NCI-H526 treated with DMSO at 0.1 percent for 48 hours (cell line): Measurements from ENCODE around the gene DSG2.
A peak's percentile ranks its signal among the peaks of the same experiment; 100 is the strongest.
"Not testable (repeated sequence)": the region's sequence is repeated elsewhere in the genome, so short reads cannot be mapped to it uniquely, and the experiment has no call there.

Experiments
- DNase-seq: peaks from one replicate; lab custom pipeline; 2025; lab: John Stamatoyannopoulos, UW

The DSG2 gene

DNA sequence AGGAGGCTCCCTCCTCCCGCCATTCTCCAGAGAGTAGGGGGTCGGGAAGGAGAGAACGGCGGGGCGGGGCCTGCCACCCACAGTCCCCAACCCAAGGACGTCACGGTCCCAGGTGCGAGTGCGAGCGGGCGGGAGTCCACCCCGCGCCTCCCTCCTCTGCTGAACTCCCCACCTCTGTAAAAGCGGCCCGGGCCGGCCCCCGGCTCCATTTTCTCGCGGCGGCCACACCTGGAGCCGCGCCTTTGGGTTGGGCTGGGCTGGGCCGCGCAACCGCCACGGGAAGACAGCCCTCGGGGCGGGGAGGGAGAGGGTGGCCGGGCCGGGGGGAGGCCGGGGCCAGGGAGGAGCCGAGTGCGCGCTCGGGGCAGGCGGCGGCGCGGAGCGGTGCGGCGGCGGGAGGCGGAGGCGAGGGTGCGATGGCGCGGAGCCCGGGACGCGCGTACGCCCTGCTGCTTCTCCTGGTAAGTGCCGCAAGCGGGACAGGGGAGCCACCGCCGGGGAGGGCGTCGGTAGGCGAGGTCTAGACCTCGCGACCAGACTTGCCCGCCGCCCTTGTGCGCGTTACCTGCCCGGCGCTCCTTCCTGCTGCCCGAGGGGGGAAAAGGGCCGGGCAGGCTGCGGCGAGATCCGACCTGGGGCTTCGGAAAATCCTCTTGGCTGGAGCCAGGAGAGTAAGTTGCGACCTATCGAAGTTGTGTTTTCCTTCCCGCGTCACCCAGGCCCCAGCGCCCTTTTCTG is at the start of gene DSG2:
DSG2 (plus strand) TSS at position 342 of the 738 bp plus-strand sequence; CDS start at position 417, 75 bp downstream.
- DNase-seq = peak; percentile 13

DNA sequence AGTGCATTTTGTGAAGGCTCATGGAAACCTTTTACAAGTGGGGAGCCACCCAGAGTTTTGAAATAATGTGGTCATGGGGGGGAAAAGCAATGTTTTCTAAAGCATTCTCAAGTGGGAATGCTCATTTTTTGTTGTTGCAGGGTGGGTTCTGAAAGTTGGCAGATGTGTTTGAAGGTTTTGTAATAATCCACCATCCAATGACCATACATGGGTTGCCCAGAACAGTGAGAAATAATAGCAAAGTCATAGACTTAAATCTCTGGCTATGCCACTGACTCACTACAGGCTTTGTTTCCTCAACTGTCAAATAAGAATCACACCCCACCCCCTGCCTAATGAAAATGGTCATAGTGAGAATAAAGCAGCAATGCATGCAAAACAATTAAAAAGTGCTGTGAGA is 47.6 kb upstream of the DSG2 start:
- no peak for DNase-seq

DNA sequence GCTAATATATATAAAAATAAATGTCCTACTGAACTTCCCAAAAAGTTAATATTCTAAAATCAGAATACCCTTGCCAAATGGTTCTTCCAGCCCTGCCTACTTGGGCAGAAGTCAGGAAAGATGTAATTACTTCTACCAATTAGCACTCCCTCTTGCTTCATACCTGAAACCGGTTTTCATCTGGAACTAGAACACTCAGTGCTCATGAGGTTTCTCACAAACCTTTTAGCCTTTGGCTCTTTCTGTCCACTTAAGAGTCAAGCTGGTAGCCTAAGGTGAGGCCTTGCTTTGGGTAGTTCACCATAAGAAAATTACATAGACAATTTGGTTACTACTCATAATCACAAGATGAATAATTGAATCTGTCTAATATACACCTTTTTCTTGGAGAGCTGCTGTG is 46.4 kb upstream of the DSG2 start:
- no peak for DNase-seq

DNA sequence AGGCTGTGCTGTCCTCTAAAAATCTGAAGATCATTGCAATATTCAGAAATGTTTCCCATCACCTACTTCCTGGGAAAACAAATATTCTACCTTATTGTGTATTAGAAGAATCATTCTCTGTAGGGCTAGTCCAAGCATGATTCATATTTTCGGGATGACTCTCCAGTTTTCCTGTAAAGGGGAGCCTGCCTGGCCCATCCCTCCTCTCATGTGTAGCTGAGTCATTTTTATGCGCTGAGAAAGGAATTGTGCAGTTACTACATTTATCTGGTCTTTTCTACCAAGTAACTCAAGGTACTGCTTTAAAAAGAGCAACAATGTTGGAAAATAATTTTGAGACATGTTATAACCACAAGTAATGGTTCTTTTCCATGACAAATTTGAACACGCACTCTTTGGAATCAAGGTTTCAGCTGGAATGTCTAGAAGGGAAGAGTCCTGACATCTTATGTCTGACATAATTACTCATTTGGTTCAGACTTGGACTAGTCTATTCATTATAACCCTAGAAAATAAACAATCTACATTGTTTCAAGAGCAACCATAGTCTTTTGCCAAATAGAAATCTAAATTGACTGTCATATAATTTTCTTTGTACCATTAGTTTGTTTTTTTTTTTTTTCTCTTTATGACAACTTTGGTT is 43.8 kb upstream of the DSG2 start:
- no peak for DNase-seq

DNA sequence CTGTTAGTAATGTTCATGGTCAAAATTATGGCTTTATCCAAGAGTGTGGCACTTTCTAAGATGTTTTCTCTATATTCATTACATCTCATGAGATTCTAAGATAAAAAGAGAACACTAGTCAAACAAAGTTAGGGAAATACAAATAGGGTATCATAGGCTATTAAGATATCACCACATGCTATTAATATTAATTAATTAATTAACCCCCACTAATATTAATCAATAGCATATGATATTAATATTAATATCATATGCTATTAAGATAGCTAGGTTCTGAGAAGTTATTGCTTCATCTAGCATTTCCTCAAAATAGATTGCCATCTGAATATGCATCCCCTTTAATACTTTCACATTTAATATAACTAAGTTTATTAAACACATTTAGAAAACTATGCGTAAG is 28.3 kb upstream of the DSG2 start:
- no peak for DNase-seq

DNA sequence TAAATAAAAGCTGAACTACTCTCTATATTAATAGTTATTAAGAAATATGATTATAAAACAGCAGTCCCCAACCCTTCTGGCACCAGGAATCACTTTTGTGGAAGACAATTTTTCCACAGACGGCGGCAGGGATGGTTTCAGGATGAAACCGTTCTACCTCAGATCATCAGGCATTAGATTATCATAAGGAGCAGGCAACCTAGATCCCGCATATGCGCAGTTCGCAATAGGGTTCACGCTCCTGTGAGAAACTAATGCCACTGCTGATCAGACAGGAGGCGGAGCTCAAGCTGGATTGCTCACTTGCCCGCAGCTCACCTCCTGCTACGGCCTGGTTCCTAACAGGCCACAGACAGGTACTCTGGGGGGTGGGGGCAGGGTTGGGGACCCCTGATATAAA is 19.3 kb upstream of the DSG2 start:
- DNase-seq = no peak

DNA sequence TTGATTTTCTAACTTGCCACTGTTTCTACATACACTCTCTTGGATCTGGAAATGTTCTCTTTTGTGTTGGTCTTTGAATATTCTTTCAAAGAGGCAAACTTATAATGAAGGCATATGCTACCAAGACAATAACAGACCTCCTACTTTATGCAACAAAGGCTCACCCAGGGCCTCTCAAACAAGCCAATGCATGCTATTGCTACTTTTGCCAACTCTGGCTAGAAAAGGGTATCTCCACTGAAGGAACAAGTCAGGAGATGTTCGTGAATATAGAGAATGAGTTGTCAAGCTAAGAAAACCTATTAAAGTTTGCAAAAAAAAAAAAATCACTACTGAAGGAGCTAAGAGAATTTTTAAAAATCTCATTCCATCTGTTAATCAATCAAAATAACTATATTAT is 15.9 kb upstream of the DSG2 start:
- no peak for DNase-seq

DNA sequence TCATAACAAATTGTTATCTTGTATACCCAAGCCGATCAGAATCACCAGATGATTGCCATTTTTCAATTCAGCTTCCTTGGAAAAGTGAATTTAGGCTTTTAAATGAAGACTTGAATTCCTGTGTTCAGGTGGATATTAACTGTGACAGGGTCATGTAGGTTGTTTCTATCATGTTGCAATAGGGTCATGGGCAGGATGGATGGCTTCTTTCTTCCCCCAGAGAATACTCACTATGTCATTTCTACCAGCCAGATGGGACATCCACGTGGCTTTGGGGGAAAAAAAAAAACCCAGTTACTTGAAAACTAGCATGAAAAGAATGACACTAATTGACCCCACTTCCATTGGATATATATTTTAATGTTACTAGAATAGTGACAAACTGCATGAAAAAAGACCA is 14.6 kb upstream of the DSG2 start:
- no peak for DNase-seq

DNA sequence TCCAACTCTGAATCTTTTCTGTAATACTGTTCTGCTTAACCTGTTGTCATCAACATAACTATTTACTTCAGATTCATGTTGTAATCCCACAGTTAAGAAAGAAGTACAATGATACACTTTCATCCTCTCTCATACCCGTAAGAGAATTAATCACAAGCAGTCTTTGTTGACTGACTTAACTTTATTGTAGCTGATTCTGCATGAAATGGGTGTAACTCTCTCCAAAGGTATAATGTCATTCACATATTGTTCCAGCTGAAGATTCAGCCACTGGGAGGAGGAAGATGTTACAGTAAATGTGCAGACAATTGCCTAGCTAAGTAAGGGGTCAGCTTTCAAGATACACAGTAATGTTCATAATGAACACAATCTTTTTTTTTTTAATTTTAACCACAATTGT is 13.5 kb upstream of the DSG2 start:
- no peak for DNase-seq

DNA sequence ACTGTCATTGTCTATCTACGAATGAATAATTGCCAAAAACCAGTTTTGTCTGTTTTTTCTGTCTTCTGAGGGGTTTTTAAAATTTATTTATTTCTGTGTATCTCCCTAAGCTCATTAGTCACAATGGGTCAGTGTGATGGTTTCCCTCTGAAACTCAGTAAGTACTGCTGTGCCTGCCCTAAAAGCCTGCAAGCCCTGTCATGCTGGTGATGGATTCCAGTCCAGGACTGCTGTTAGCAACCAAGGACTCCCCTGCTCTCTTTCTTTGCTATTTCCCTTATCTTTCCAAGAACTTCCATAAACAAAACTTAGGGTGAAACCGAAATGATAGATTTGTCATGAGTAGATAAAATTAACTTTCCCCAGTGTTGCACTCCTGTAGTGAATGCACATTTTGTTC is 11.8 kb upstream of the DSG2 start:
- no peak for DNase-seq

DNA sequence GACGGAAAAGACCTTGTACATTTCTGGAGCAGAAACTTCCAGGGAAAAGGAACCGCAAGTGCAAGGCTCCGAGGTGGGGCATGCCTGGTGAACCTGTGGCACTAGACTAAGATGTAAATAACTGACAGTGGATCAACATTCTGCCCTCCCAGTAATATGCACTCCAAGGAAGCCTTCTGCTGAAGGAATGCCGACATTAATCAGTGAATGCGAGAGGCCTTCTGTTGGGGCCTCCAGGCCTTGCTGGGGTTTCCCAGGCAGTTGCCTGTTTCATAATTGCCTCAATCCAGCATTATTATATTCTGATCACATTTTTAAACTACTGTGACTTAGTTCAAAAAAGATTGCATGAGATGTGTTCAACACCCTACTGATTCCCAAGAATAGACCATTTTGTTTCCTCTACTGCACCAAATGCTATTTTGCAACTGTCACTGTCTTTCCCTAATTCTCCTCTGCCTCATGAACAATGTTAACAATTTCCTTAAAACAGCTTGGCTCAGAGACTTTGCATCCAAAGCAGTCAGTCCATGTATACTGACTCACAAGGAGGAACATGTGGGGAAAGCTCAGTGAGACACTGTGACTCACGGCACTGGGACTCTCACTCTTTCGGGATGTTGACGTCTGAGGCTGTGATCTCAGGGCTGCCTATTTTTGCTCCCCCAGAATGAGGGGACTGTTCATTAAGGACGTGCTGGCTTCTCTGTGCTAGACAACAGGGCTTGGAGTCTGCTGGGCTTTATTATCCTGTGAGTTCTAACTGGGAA is 10.5 kb upstream of the DSG2 start:
- DNase-seq = no peak

DNA sequence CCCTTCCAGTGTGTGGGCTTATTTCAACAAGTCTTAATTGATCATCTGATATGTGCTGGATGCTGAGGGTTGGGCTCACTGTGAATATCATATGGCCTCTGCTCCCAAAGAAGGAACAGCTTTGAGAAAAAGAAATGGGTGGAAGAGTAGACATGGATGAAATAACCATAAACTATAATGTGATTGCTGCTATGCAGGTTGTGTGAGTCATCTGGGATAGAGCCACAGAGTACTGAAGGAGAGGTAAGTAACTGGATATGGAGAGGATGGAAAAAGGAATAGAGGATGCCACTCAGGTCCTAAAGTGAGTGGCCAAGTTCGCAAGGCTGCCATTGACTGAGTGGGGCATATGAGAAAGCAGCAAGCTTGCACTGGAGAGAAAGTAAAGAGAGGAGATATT is 8.7 kb upstream of the DSG2 start:
- DNase-seq = no peak

DNA sequence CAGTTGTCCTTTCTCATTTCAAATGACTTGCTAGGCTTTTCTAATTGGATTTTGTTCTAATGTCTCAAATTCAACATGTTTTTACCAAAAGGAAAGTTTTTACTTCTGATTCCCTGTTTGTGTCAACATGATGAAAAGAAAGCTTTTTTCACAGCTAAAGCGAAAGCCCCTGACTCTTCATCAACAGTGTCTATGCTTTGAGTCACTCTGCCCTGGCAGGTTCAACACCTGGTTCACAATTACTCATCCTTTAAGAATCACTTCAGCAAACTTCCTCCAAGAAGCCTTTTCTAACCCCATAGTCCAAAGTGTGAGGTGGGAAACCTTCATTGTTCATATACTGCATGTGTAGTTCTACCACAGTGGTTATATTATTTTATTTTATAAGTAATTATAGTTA is 7.6 kb upstream of the DSG2 start:
- DNase-seq = no peak

DNA sequence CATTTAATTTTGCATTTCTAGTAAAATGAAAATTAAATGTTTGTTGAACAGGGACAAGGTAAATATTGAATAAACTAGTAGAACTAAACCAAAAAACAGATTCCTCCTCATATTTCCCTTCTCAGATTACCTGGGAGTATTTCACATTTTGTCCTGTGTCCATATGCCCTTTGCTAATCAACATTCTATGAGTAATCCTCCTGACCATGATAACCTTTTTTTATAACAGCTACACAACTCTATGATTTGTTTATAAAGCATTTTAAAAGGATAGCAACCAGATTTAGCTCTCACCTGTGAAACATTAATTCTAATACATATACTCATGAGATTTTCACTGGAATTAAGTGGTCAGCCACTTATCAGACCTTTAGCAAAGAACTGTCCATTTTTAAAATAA is 7.1 kb upstream of the DSG2 start:
- DNase-seq = no peak

DNA sequence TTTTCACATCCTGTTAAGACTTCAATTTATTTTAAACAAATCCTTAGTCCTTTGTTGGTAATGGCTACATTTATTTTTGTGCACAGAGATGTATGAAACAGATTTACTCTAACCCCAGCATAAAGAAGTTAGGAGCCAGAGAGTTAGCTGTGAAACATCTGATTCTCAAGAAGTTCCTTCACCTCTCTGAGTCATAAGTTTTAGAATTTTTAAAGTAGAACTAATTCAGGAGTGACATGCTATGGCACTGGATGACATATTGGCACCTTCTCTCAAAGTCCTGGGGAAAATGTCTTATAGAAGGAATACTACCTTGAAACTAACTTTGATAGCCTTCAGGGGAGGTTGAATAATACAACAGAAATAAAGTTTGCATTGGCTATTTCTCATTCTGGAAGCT is 6.4 kb upstream of the DSG2 start:
- DNase-seq = no peak

DNA sequence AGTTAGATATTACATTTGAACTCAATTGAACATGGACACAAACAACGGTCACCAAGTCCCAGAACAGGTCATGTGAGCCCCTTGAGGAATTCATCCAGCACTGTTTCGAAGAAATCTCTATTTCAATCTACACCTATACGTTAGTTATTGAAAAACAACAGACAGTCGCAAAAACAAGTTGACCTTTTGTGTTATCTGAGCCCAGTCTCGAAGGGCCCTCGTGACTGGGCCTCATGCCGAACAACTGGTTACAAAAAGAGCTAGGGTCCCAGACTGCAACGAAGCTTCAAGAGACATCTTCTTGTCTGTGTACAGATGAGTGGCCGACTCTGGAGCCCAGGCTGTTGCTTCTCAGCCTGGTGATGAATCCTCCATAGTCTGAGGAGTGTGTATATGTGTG is 5.3 kb upstream of the DSG2 start:
- DNase-seq = no peak

DNA sequence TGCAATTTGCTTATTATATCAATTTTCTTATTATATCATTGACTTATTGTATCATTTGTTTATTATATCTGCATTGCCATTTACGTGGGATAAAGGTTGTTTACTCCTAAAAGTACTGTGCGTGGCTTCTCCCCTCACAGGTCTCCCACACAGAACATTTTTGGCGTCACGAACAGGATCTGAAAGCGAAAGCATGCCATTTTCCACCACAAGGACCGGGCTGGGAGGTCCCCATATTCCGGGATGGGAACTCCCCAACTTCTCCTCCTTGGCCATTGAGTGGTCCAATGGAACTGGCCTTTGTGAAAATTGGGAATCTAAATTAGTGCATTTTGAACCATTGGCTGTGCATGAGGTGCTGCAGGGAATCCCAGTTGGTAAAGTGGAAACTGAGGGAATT is 4.8 kb upstream of the DSG2 start:
- no peak for DNase-seq

DNA sequence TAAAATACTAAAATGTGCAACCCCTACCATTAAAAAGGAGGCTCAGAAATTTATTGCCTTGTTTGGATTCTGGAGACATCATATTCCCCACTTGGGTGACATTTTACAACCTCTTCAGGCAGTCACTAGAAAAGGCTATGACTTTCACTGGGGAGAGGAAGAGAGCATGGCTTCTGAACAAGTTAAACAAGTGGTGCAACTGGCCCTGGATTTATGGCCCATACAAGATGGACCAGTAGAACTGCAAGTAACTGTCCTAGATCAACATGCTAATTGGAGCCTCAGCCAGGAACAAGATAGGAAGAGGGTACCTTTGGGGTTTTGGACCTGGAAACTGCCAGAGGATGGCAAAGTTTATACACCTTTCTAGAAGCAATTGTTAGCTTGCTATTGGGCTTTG is 4.0 kb upstream of the DSG2 start:
- DNase-seq = no peak

DNA sequence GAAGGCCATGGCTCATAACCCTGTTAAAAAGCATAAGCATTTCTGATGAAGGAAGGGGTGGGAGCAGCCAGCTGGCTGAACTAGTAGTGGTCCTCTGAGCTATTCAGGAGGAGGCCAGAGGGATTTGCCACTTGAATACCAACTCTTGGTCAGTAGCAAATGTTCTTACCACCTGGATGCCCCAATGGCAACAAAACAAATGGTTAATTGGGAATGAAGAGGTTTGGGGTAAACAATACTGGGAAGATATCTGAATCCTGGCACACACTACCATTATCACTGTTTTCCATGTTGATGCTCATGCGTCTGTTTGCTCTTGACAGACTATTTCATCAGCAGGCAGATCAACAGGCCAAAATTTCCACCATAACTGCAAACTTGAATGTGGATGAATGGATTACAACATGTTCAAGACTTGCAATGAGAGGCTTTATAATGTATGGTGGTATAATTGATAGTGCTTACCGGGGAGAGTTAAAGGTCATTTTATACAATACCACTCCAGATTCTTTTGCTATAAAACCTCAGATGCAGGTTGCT is 3.2 kb upstream of the DSG2 start:
- DNase-seq = not testable (repeated sequence)

DNA sequence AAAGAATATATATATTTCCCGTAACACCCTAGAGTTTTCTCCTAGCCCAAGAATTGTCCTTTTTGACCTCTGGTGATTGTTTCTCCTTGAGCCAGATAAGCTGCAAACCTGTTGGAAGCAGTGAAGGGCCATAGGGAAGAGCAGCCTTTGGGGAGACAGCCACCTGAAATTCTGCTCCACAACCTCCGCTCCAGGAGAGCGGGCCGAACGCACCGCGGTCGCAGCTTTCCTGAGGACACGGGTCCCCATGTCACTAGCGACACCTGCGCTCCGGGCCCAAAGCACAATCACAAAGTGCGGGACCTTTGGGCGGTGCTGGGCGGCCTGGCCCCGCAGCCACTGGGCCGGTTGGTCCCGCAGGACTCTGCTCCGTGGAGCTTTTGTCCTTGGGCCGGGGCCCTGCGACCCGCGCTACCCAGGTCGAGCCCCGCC is 557 bp upstream of the DSG2 start:
- DNase-seq = no peak

DNA sequence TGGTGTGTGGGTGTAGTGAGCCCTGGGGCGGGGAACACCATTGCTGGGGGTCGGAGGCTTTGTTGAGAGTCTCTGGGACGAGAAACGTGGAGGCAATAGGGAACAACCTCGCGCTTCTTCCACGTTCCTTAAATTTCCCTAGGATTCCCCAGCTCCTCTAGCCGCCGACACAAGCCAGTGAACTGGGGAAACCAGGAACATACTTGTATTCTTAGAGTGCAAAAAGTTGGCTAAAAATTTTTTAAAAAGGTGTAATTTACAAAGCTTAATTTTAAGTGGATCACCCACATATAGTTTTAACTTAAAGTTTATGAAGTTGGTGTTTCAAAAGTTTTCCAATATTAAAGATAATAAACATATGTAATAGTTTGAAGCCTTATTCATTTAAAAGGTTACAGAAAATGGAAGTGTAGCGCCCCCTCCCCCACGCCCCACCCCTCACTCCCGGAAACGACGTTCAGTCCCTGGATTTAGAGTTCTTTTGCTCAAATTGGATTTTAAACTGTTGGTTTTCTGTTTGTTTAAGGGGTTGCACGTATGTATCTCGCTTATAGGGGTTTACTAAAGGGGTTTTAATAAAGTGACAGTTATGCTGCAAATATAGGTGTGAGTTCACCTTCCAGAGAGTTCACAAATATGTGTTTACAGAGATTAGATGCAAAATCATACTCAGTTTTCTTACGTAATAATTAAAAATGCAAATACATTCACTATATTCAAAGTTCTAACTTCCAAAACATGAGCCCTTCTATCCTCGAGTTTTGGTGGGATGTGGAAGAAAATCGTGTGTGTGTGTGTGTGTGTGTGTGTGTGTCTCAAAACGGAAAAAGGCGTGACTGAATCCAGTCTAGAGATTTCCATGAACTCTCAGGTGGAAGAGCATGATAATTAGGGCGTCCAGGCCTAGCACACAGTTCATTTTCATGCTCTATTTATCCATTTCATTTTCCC is 872 bp downstream of the DSG2 start:
- peak; percentile 20 for DNase-seq
